MM.1S (cell line): ENCODE measurements around the gene MYLK2.

Experiments
- EZH2 ChIP-seq: fragments of 300-600 bp; sonication (generic); optimal IDR thresholded peaks from 2 replicates; pipeline ENCODE3; 2017; ENCODE audit warnings: low read depth, mild to moderate bottlenecking, antibody characterized with exemption, low read length, mixed read lengths
- EZH2phosphoT487 ChIP-seq: fragments of 300-600 bp; sonication (generic); IDR thresholded peaks from 2 replicates; pipeline ENCODE4 v1.6.1; 2018; ENCODE audit warnings: antibody characterized with exemption, low read length
- TF ChIP-seq, protein P1 (sequence below): fragments of 300-600 bp; sonication (generic); IDR thresholded peaks from 2 replicates; pipeline ENCODE4 v1.5.1; 2016; ENCODE audit warnings: antibody characterized with exemption, low read length, mixed read lengths

DNA sequence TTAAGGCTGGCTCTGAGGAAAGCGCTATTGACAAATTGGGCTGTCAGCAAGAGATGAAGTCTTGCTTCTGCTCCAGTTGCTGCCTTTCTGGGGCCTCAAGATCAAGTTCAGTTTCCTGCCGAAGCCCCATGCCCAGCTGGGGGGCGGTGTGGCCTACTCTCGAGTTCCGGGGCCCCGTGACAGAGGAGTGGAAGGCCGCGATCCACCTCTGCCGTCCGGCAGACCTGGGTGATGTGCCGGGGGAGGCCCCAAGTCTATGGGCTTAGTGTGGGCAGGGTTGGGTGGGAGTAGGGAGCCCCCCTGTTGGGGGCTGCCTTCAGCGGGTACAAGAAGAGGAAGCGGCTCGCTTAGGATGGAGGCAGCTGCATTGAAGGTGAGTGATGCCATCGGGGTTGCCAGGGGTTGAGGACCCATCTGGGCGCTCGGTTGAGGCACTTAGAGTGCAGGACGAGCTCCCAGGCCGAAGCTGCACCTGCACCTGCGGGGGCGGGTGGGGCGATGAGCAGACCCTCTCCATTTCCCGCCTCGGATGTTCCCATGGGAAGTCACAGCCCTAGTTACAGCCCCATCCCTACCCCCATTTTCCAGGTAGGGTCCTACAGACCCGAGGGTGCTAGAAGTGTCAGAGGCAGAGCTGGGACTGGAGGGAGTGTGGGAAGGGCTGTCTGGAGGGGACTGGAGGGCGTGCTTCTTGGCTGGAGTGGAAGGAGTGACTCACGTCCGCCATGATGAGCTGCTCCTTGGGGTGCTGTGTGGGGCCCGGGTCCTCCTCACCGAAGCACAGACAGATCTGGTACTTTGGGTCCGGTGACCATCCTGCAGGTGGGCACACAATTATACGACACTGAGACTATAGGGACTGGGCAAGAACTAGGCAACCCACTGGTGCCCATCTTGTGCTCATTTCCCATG lies 29.2 kb downstream of the MYLK2 start:
- TF ChIP-seq, protein P1, sequence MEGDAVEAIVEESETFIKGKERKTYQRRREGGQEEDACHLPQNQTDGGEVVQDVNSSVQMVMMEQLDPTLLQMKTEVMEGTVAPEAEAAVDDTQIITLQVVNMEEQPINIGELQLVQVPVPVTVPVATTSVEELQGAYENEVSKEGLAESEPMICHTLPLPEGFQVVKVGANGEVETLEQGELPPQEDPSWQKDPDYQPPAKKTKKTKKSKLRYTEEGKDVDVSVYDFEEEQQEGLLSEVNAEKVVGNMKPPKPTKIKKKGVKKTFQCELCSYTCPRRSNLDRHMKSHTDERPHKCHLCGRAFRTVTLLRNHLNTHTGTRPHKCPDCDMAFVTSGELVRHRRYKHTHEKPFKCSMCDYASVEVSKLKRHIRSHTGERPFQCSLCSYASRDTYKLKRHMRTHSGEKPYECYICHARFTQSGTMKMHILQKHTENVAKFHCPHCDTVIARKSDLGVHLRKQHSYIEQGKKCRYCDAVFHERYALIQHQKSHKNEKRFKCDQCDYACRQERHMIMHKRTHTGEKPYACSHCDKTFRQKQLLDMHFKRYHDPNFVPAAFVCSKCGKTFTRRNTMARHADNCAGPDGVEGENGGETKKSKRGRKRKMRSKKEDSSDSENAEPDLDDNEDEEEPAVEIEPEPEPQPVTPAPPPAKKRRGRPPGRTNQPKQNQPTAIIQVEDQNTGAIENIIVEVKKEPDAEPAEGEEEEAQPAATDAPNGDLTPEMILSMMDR = no peak
- TF ChIP-seq EZH2phosphoT487 (no peak), EZH2 (no peak)
